Muscle of back (tissue), 11 donors: ENCODE data around the gene PAX5. TPM values are rescaled to one million over a fixed set of nuclear protein-coding genes. Genes with fewer than 3 reads are reported as not detected.

Experiments used
- DNase-seq, 3 donors: peaks; one replicate each; pipeline versions ENCODE4 v3.0.0 to v3.0.0-alpha.2; 2013
- polyA plus RNA-seq, 10 donors: library from polyadenylated mRNA; unstranded; fragments of 120-200 nt; gene quantifications; one replicate each; pipeline ENCODE4 v1.2.1, GENCODE V29; 2013; ENCODE audit not compliant: insufficient read length in 10 of 10

Gene PAX5
- polyA plus RNA-seq, 10 donors, result 0.01 to 0.50 (median 0.26) TPM

DNA sequence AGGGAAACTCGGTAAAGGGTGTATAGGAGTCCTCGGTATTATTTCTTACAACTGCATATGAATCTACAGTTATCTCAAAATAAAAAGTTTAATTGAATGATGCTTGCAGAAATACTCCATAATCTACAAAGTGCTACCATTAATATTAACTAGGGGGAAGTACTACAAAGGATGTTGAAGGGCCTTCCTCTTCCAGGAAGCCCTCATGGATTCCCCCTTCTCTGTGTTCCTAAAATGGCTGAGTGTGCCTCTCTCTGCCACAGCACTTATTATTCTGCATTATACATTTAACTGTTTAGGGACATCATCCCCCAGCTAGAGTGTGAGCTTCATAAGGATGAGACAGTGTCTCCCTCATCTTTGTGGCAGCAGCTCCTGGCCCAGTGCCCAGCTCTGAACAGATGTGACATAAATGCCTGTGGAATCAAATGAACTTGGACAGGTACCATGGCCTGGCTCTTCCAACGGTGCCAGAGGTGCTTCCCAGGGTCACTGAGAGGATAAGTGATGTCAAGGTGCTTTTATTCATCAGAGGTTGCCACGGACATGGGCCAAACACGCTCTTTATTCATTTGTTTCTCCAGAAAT, 99.5 kb downstream of the PAX5 start:
- no peak for DNase-seq

DNA sequence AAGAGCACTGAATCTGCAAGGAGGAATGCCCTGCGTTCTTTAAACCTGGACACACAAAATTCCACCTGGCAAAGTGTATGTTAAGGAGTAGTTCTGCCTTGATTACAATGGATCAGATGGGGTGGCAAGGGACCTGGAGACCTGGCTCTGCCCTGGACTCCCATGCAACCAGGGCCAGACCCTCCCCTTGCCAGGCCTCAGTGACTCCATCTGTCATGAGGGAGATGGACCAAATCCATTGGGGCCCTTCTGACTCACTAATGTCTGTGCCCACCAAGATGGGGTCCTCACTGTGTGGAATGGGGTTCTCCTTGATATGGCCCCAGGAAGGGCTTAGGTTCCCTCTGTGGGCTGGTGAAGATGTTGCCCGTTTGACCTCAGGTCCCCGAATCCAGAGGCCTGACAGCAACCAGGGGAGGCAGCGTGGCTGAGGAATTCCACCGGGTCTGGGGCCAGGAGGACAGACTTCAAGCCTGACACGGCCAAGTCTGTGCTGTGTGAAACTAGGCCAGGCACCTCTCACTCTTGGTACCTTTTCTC, 100.3 kb downstream of the PAX5 start:
- no peak for DNase-seq

DNA sequence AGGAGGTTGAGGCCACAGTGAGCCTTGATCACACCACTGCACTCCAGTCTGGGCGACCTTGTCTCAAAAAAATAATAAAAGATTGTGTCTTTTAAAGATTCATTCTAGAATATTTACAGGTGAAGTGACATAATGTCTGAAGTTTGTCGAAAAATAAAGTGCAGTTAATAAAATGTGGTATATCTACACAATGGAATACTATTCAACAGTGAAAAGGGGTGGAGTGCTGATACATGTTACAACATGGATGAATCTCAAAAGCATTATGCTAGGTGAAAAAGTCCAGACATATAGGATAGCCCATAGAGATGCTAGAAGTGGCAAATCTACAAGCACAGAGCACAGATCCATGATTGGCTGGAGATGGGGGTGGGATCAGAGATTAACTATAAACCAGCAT, 101.9 kb downstream of the PAX5 start:
- no peak for DNase-seq

DNA sequence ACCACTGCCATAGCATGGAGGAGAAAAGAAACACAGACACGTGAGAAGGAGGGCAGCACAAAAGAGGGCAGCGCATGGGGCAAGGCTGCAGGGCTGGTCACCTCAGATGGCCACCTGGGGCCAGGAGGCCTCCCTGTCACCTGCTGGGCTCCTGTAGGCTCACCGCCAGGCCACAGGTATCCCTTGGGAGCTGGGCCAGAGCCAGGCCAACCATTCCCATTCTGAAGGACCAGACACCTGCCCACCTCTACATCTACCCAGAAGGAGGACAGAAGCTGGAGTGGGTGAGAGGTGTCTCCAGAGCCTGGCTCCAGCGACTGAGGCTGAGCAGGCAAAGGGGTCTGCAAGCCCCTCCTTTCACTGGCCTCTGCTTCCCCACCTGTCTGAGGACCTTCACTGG, 103.1 kb downstream of the PAX5 start:
- DNase-seq, result no peak

DNA sequence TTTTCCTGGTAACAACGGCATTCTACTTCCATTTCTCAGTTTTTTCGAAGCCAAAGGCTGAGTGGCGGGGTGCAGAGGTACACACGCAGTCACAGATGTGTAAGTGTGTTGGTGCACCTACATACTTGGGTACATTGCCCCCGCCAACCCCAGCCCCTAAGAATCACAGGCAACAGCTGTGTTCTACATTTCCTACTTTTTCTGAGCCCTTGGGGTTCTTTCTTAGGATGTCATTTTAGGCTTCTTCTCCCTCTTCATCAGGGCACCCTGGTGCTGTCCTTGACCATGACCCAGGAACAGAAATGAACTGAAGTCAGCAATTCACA, 104.8 kb downstream of the PAX5 start:
- DNase-seq, result no peak

DNA sequence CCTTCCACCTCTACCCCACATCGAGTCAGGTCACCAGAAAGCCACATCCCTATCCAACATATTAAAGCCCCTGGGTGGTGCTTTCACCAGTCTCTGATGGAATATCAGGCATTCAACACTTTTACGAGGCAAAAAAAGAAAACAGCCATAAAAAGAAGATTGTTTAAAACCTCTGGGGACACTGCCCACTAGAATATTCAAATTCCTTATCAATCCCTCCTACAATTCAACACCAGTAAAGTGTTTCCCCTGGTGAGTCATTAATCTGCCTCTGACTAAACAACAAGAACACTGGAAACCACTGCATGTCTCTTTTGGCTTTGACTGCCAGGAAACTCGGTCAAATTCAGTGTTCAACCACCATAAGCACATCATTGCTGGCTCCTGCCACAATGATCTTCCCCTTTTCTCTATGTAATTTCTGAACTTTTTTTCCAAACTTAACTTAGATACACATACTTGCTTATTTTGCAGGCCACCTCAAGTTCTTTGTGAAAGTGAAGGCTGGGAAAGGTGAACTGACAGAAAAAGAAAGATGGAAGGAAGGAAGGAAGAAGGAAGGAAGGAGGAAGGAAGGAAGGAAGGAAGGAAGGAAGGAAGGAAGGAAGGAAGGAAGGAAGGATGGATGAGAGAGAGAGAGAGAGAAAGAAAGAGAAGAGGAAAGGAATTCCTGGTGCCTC, 105.3 kb downstream of the PAX5 start:
- peak in 1 of 3 donors; percentile 32 for DNase-seq

DNA sequence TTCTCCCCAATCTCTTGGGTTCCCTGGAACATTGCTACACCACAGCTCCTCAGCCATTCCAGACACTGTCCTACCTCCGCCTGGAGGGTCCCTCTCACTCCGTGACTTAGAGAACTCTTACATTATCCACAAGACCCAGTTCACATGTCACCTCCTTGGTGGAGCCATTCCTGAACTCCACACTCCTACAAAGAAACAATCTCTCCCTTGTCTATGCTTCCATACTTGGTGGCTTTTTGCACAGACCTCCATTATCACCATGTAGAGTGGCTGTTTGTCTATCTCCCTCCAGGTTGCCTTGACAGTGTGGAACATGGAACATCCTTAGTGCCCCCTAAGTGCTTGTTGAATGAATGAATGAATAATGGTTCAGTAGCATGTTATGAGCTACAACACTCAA, 105.9 kb downstream of the PAX5 start:
- no peak for DNase-seq

DNA sequence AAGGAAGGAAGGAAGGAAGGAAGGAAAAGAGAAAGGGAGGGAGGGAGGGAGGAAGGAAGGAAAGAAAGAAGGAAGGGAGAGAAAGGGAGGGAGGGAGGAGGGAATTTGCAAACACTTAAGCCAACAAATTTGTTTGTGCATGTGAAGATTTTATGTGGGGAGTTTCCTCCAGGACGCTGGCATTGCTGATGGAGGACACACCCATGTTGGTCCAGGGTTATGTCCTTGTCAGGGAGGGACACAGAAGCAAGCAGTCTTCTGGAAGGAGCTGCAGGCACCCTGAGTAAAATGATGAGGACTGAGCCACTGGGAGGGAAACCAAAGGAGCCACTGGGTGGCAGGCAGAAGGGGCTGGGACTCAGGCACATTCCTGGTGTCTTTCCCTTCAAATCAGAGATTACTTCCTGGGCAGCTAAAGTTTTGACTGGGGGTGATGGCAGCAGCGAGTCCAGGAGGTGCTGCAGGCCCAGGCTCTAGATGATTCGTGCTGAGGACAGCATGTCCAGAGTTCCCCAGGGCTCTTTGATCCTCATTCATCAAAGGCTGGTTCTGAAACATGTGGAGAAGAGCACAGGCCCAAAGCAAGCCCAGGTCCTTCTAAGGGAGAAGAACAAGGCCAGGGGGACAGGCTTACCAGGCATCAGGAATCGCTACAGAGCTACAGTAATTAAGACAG, 109.2 kb downstream of the PAX5 start:
- no peak for DNase-seq

DNA sequence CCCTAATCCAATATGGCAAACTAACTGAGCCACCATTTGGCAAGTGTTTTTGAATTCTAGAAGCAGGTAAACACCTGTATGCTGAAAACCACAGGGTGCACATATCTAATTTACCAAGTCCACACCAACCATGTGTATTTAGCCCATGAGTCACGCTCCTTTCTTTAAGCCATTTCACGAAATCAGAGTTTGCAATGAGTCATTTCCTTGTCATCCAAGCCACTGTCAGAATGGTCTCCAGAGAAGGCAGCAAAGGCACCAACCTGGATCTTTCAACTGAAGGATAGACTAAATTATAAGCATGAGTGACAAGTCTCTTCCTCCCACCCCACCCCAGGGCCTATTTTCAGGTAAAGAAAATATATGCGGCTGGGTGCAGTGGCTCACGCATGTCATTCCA, 110.0 kb downstream of the PAX5 start:
- peak in 1 of 3 donors; percentile 37 for DNase-seq

DNA sequence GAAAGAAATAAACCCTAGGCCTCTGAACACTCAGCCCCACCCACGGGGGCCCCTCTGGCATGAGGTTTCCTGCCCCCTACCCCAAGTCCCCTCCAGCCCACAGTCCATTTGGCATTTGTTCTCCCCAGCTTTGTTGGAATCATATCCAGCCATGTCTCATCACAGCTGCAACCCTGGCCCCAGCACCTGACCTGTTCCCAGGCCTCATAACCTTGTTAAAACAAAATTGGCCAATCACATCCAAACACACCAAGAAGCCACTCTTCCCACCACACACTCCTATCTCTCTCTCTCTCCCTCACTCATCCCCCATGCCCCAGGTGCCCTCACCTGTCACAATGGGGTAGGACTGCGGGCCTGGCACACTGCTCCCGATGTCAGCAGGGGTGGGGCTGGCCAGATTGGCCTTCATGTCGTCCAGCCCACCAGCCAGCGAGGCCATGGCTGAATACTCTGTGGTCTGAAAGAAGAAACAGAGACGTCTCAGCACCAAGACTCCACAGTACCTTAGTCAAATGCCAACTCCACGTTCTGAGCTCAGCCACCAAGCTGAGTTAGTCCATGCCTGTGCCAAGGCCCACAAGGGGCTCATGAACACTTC, 110.9 kb downstream of the PAX5 start:
- DNase-seq, result no peak

DNA sequence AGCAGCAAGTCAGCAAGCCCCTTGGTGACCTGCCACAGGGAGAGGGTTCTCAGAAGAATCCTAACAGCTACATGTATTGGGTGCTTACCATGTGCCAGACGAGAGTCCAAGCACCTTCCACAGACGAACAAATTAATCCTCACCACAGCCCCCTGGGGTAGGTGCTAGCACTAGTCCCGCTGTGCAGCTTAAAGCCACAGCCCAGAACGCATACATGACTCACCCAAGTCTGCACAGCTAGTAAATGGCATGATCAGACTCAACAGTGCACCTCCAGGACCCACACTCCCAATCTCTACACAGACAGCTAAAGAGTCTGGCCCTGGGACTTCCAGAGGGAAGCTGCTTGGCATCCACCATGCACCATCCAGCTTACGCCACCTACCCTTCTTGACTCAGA, 111.5 kb downstream of the PAX5 start:
- no peak for DNase-seq

DNA sequence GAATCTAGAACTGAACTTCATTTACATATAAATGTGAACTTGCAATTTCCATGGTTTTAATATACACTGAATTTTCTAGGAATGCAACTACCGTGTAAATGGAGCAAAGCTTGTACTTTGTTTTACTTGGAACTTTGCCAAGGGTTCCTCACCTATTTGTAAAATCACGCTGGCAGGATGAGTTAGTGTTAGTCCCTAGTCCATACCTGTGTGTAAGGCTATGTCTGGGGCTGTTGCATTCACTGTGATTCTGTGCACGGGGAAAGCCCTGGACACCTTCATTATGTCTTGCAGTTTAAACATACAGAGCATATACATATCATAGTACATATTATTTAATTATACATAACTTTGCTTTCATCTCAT, 119.9 kb downstream of the PAX5 start:
- DNase-seq, result no peak

DNA sequence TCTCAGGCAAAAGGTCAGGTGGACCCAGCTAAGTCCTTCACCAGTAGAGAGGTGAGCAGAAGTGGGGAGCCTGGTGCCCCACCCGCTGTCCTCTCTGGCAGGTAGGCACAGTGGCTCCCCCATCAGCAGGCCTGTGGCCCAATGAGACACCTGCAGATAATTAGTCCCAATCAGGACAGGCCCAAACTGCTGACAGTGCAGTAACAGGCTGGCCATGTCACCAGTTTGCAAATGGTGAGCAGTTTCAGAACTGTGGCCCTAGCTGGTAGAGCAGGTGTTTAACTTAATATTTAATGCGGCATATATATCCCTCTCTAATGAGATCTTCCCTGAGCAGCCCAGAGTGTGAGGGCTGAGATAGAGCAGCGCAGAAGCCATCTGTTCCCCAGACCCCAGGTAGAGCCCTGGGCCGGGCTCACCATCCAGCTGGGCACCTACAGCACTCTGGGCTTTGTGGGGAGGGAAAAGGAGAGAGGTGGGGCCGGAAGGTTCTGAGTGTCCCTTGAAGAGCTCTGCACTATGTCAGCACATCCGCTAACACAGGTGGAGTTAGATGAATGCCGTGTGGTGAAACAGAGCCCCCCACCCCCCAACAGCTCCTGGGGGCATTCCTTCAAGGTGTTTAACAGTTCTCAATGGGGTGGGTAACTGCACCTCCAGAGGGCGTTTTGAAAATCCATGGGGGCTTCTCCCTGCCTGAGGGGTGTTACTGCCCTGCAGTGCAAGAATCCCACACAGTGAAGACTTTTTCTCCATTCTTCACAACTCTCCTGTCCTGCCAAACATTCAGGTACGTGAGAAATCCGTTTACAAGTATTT, 120.5 kb downstream of the PAX5 start:
- DNase-seq, result no peak

DNA sequence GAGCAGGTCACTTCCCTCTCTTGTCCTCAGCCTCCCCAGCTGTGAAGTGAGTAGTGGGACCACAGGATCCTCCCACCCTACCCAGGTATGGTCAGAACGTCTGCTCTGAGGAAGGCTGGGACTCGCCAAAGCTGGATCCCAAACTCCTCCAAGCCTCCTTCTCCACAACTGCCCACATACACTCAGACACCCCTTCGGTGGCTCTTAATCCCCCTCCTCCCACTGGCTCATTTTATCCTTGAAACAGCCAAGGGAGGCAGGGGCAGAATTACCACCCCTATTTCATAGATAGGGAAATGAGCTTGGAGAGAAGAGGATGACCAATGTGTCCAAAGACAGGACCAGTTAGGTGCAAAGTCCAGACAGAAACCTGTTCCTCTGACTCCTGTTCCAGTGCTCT, 121.4 kb downstream of the PAX5 start:
- no peak for DNase-seq

DNA sequence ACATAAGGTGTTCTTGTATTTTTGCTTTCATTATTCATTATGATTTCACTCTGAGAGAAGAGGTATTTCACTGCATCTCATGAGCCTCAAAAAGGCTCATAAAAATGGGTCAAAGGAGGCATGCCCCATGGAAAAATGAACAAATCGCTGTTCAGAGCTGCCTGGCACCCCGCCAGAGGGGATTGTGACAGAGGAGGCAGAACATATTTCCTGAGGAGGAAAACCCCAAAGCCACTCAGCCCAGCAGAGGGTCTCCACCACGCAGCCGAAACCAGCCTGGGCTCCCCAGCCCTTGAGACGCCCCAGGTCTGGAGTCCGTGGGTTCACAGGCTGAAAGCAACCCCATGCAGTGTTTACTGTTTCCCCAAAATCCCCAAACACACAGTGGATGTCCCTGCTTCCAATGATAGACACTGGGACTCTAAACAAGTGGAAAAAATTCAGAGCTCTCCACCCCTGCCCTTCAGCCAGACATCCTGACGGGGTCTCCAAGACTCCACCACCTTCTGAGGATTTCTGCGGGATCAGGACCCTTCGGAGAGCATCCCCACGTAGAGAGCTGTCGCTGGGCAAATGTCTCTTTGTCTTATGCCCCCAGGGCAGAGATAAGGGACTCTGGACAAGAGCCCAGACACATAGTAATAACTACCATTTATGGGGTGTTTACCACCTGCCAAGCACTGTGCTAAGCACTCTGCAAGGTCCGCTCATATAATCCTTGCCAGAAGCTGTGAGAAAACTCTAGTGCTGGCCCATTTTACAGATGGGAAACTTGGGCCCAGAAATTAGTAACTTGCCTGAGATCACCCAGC, 122.3 kb downstream of the PAX5 start:
- no peak for DNase-seq

DNA sequence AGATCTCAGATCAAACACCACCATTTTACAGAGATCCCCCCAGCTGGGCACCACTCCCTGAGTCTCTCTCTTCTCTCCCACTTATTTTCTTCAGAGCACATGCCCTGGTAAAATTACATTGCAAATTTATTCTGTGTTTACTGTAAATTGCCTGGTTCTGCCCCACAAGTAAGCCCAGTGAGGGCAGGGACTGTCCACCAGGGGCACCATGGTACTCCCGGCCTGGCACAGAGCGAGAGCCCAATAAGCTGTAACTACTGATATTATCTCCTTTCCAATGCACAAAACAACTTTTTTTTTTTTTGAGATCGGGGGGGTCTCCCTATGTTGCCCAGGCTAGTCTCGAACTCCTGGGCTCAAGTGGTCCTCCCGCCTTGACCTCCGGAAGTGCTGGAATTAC, 123.0 kb downstream of the PAX5 start:
- DNase-seq, result no peak

DNA sequence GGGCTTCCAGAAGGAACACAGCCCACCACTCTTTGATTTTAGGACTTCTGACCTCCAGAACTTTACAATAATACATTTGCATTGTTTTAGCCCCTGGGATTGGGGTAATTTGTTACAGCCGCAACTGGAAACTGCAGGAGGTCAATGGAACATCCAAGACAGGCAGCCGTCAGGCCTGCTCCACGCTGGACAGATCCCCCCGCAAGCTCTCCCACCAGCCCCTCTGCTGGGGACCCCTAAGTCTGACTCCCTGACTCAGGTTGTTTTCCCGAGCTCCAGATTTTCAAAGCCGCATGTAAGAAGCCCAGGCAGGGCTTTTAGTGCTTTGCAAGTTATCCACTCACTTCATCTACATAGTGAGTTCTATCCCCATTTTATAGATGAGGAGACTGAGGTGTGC, 127.6 kb downstream of the PAX5 start:
- DNase-seq, result no peak

DNA sequence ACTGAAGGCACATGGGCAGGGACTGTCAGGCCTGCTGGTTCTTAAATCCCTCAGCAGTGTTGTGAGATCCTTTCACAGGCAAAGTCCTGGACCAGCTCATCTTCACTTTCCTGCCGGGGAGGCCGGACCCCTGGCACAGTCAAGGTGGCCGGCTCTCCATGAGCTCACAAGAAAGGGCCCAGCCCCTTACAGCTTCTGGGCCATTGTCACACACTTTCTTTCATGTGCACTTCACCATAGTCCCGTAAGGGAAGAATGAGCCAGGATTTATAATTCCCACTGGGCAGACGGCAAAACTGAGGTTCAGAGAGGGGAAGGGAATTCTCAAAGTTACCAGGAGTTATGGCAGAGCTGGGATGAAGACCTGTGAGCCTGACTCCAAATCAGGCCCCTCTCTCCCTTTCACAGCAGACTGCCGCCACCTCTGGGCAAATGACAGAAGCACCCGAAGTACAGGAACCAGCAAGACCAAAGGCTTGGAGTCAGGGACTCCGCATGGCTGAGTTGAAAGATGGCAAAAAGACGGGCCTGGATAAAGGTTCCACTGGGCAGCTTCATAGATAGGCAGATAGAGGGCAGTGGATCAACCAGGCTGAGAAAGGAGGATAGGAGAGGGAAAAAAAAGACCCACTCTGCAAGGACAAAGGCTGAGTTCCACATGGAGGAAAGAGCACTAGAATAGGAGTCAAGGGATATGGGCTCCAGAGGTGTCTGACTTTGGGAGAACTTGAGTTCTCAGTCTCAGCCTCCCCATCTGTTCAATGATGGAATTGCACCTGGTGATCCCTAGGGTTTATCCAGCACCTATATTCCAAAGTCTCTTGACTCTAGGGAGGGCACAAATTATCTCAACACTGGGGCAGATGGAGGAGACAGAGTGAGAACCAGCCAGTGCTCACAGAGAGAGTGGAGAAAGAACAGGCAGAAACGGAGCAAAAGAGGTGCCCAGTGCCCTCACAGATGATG, 128.7 kb downstream of the PAX5 start:
- DNase-seq, result no peak

DNA sequence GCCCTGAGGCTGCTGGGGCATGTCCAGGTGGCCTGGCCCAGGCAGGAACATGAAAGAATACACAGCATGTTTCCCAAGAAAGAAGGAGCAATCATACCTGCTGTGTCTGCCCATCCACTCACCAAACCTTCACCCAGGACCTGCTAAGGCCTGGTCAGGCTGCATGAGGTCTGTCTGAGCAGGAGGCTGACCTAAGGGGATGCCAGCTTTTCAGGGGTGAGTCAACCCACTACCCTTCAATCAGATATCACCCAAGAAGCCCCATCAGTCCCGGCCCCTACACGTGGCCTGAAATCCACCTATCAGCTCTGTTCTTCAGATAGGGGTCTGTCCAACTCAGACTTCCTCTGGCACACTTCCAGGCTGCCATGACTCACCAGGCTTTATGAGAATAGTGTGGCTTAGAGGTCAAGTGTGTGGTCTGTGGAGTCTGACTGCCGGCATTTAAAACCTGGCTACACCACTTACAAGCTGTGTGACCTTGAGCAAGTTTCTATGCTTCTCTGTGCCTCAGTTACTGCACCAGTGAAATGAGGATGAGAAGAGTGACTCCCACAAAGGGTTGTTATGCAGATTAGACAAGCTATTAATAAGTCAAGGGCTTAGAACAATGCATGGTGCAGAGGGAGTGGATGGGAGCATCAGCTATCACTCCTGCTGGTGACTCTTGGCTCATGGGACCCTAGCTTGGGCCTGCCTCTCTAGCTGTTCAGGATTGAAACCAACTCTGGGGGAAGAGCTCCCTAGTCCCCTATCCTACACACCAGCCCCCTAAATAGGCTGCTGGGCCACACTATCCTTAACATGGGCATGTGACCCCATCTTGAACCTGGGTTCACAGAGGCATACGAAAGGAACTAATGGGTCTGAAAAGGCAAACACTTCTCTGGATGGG, 130.3 kb downstream of the PAX5 start:
- DNase-seq, result no peak
